Esophagus mucosa (tissue), 1 donor: ENCODE results near the gene CLBA1. TPM values are rescaled to one million over a fixed set of nuclear protein-coding genes. Genes with fewer than 3 reads are reported as not detected.
"Not testable (repeated sequence)": the region's sequence is repeated elsewhere in the genome, so short reads cannot be mapped to it uniquely, and the experiment has no call there.

Experiments used
- ATAC-seq: fragments of 200-7000 bp; cut with Tn5 transposase; one replicate; pipeline ENCODE4 v1.9.1; 2020
- total RNA-seq: library from RNA; stranded (reverse); gene quantifications from one replicate; pipeline ENCODE4 v1.2.4, GENCODE V29; 2023
- donor health status: DM: yes; HTN: yes; CAD: no.

CLBA1 gene
- total RNA-seq, 1 donor from 2014 or later = 8.2 TPM

GRCh38 chr14:105026033-105026785 is 40.6 kb downstream of the CLBA1 start:
- ATAC-seq = no peak

- peak; percentile 24 for ATAC-seq
These were observed 41.4 kb downstream of the CLBA1 start for GRCh38 chr14:105026802-105027563.

GRCh38 chr14:105027718-105028117 is 42.1 kb downstream of the CLBA1 start:
- ATAC-seq = not testable (repeated sequence)

GRCh38 chr14:105028251-105028927 is 42.8 kb downstream of the CLBA1 start:
- peak; percentile 81 for ATAC-seq

GRCh38 chr14:105029402-105029801 is 43.8 kb downstream of the CLBA1 start:
- no peak for ATAC-seq

GRCh38 chr14:105030194-105030593 is 44.6 kb downstream of the CLBA1 start:
- no peak for ATAC-seq

- no peak for ATAC-seq
These were observed 45.3 kb downstream of the CLBA1 start for GRCh38 chr14:105030836-105031396.

GRCh38 chr14:105032451-105032901 is 46.9 kb downstream of the CLBA1 start:
- not testable (repeated sequence) for ATAC-seq

- ATAC-seq = peak; percentile 24
These were observed 47.9 kb downstream of the CLBA1 start for GRCh38 chr14:105033412-105033900.

- peak; percentile 32 for ATAC-seq
These were observed 48.9 kb downstream of the CLBA1 start for GRCh38 chr14:105034315-105035039.

- not testable (repeated sequence) for ATAC-seq
These were observed 50.0 kb downstream of the CLBA1 start for GRCh38 chr14:105035616-105036015.

- ATAC-seq = no peak
These were observed 54.0 kb downstream of the CLBA1 start for GRCh38 chr14:105039458-105040205.

GRCh38 chr14:105041841-105042765 is 56.5 kb downstream of the CLBA1 start:
- ATAC-seq = peak; percentile 85

GRCh38 chr14:105042813-105043212 is 57.2 kb downstream of the CLBA1 start:
- no peak for ATAC-seq

- ATAC-seq = no peak
These were observed 58.1 kb downstream of the CLBA1 start for GRCh38 chr14:105043641-105044040.

Other genes with a start within 250 kb of the CLBA1 start
- 51.6 TPM for gene SIVA1, start 232.6 kb upstream of the CLBA1 start, total RNA-seq
- gene AKT1, start 190.0 kb upstream of the CLBA1 start, total RNA-seq = 57.3 TPM
- 6.4 TPM for gene ZBTB42, start 184.7 kb upstream of the CLBA1 start, total RNA-seq
- 28.1 TPM for gene CEP170B, start 120.5 kb upstream of the CLBA1 start, total RNA-seq
- gene PLD4, start 60.9 kb upstream of the CLBA1 start, total RNA-seq = 0.80 TPM
- gene AHNAK2, start 7.4 kb upstream of the CLBA1 start, total RNA-seq = 184 TPM
- 21.8 TPM for gene CDCA4, start 35.3 kb downstream of the CLBA1 start, total RNA-seq
- 0.36 TPM for gene GPR132, start 79.6 kb downstream of the CLBA1 start, total RNA-seq
- gene JAG2, start 183.0 kb downstream of the CLBA1 start, total RNA-seq = 18.9 TPM
- 14.7 TPM for gene NUDT14, start 195.5 kb downstream of the CLBA1 start, total RNA-seq